ENCODE results near the gene SCLY.
"Not testable (repeated sequence)": the region's sequence is repeated elsewhere in the genome, so short reads cannot be mapped to it uniquely, and the experiment has no call there.

Gene SCLY

GRCh38 chr2:238053191-238053776 is 7.5 kb upstream of the SCLY start:
- DNase-seq (ENCODE audit: low read depth), result peak; percentile 13
- no peak overlapping the region for H3K4me3 ChIP-seq (ENCODE audit: low read length)
- TF ChIP-seq CTCF (conservative IDR thresholded peaks at IDR 0.05; ENCODE audit: low read length), result no peak

- H3K4me3 ChIP-seq (ENCODE audit: low read length), result no peak overlapping the region
- DNase-seq (ENCODE audit: low read depth), result no peak
- TF ChIP-seq CTCF (conservative IDR thresholded peaks at IDR 0.05; ENCODE audit: low read length), result no peak
Observed at GRCh38 chr2:238055841-238056240, 5.0 kb upstream of the SCLY start.

- DNase-seq (ENCODE audit: low read depth); H3K4me3 ChIP-seq (ENCODE audit: low read length): not testable (repeated sequence)
Observed at GRCh38 chr2:238057696-238058575, 2.9 kb upstream of the SCLY start.

- peak overlapping the region; percentile 74 for H3K4me3 ChIP-seq (ENCODE audit: low read length)
- TF ChIP-seq CTCF (conservative IDR thresholded peaks at IDR 0.05; ENCODE audit: low read length), result no peak
- DNase-seq (ENCODE audit: low read depth), result no peak
Observed at GRCh38 chr2:238059505-238059904, 1.3 kb upstream of the SCLY start.

GRCh38 chr2:238060096-238060541 is 682 bp upstream of the SCLY start:
- peak overlapping the region; percentile 74 for H3K4me3 ChIP-seq (ENCODE audit: low read length)
- TF ChIP-seq CTCF (conservative IDR thresholded peaks at IDR 0.05; ENCODE audit: low read length), result no peak
- peak; percentile 18 for DNase-seq (ENCODE audit: low read depth)

GRCh38 chr2:238061315-238062202 is 758 bp downstream of the SCLY start:
- H3K4me3 ChIP-seq (ENCODE audit: low read length), result peak overlapping the region; percentile 83
- no peak for TF ChIP-seq CTCF (conservative IDR thresholded peaks at IDR 0.05; ENCODE audit: low read length)

More at GRCh38 chr2:238061315-238062202, 758 bp downstream of the SCLY start:
- DNase-seq (ENCODE audit: low read depth), result peak; percentile 25
